Activated CD4-positive, alpha-beta T cell treated with anti-CD3 and anti-CD28 coated beads for 36 hours (primary cell): ENCODE results near the gene TIMM21. TPM values are rescaled to one million over a fixed set of nuclear protein-coding genes. Genes with fewer than 3 reads are reported as not detected.

Experiments
- ATAC-seq: fragments of 200-7000 bp; cut with Tn5 transposase; one replicate; pipeline ENCODE4 v1.10.0; 2021; ENCODE audit warnings: mild to moderate bottlenecking, moderate library complexity
- CTCF ChIA-PET: fragments of 350-600 bp; sonication (Branson Sonifier 250); formaldehyde crosslinking; loops from one replicate; lab custom pipeline; 2021; ENCODE audit warnings: antibody characterized with exemption; lab: Charles Lee
- POLR2A ChIA-PET: fragments of 350-600 bp; sonication (Branson Sonifier 250); formaldehyde crosslinking; loops from one replicate; lab custom pipeline; 2021; ENCODE audit warnings: antibody characterized with exemption, inconsistent platforms; lab: Charles Lee
- DNase-seq: peaks from one replicate; pipeline ENCODE4 v3.0.0-alpha.2; 2020
- H3K27ac Mint-ChIP-seq: one replicate; pipeline ENCODE4 v1.8.0; 2021; ENCODE audit warnings: mixed read lengths
- H3K27me3 Mint-ChIP-seq: one replicate; pipeline ENCODE4 v1.8.0; 2021; ENCODE audit warnings: mixed read lengths
- H3K36me3 Mint-ChIP-seq: one replicate; pipeline ENCODE4 v1.8.0; 2021; ENCODE audit warnings: low read depth, mixed read lengths
- H3K4me1 Mint-ChIP-seq: one replicate; pipeline ENCODE4 v1.8.0; 2021; ENCODE audit warnings: mixed read lengths
- H3K4me3 Mint-ChIP-seq: one replicate; pipeline ENCODE4 v1.8.0; 2021; ENCODE audit warnings: mild to moderate bottlenecking, moderate library complexity, mixed read lengths
- H3K9me3 Mint-ChIP-seq: one replicate; pipeline ENCODE4 v1.8.0; 2021; ENCODE audit warnings: low read depth, mixed read lengths
- intact Hi-C, 2 experiments: fragments of 100-400 bp; cut with DNase I in 1 of 2; cut with micrococcal nuclease in 1 of 2; formaldehyde crosslinking; loops; one replicate each; pipeline versions ENCODE4 v1.14.2 to v1.15.1; 2022 to 2024; cut with DNase I, micrococcal nuclease
- total RNA-seq, 2 experiments: library from RNA; stranded (reverse); gene quantifications; one replicate each; pipeline ENCODE4 v1.2.3, GENCODE V29; 2021

TIMM21 gene
- total RNA-seq, result 10 to 100 TPM; 36.9 to 52.8 TPM

GRCh38 chr18:74147779-74148542 is at the start of gene TIMM21, which contains the start of gene FBXO15:
TSS of gene TIMM21 (plus strand) at chr18:74148523. CDS start at chr18:74148809, 286 bp downstream.
TSS of gene FBXO15 (minus strand) at chr18:74147834. CDS start at chr18:74147785, 49 bp downstream.
- peak within 1 kb of the TSS; percentile 97 for H3K4me3 Mint-ChIP-seq
- peak; percentile 91 for ATAC-seq
- no peaks in the 10 kb centered on the region for H3K9me3 Mint-ChIP-seq
- H3K27me3 Mint-ChIP-seq, result no peaks in the 10 kb centered on the region
- H3K27ac Mint-ChIP-seq, result peak within 1 kb of the TSS; percentile 98
- H3K36me3 Mint-ChIP-seq, result peaks cover 24% of the 10 kb centered on the region
- DNase-seq, result peak; percentile 98
- H3K4me1 Mint-ChIP-seq, result peaks cover 36% of the 10 kb centered on the region
- CTCF ChIA-PET, result no interaction called here
- intact Hi-C loops, result loop anchor here (1.0 to 2.0 kb wide), 10 partner anchors 8 to 1062 kb away; partner anchors contain the start of genes CNDP2 (in 1 of the 2), TSHZ1 (in 1 of the 2) and ZNF407 (in 1 of the 2)
- POLR2A ChIA-PET, result no interaction called here

GRCh38 chr18:74108460-74108859 is 39.9 kb upstream of the TIMM21 start:
- Mint-ChIP-seq H3K36me3 (peaks cover 4% of the 10 kb centered on the region), H3K9me3 (peaks cover 17% of the 10 kb centered on the region), H3K27me3 (no peaks in the 10 kb centered on the region), H3K4me3 (no peak overlapping the region), H3K4me1 (peaks cover 10% of the 10 kb centered on the region), H3K27ac (no peak overlapping the region)
- intact Hi-C loops, result no loop called here
- ChIA-PET POLR2A (no interaction called here), CTCF (no interaction called here)
- ATAC-seq (no peak), DNase-seq (no peak)

- no peak overlapping the region for H3K27ac Mint-ChIP-seq
- H3K27me3 Mint-ChIP-seq, result no peaks in the 10 kb centered on the region
- CTCF ChIA-PET, result no interaction called here
- DNase-seq, result no peak
- H3K4me1 Mint-ChIP-seq, result peaks cover 10% of the 10 kb centered on the region
- intact Hi-C loops, result no loop called here
- H3K36me3 Mint-ChIP-seq, result peaks cover 4% of the 10 kb centered on the region
- ATAC-seq, result no peak
- H3K9me3 Mint-ChIP-seq, result peaks cover 17% of the 10 kb centered on the region
- no peak overlapping the region for H3K4me3 Mint-ChIP-seq
- POLR2A ChIA-PET, result no interaction called here
Measured at GRCh38 chr18:74110149-74110548, 38.2 kb upstream of the TIMM21 start.

GRCh38 chr18:74110976-74111375 is 37.3 kb upstream of the TIMM21 start:
- POLR2A ChIA-PET, result interaction anchor here (0.6 kb wide), 1 partner anchor 28 kb away, joined by 4 read pairs; no protein-coding TSS in a partner anchor

GRCh38 chr18:74113711-74114110 is 34.6 kb upstream of the TIMM21 start:
- H3K27me3 Mint-ChIP-seq, result no peaks in the 10 kb centered on the region
- ATAC-seq (no peak), DNase-seq (no peak)
- intact Hi-C loops, result no loop called here
- ChIA-PET POLR2A (no interaction called here), CTCF (interaction anchor here (2.2 kb wide), 1 partner anchor 31 kb away, joined by 8 read pairs; no protein-coding TSS in a partner anchor)
- H3K36me3 Mint-ChIP-seq, result no peaks in the 10 kb centered on the region
- H3K4me1 Mint-ChIP-seq, result no peaks in the 10 kb centered on the region
- H3K27ac Mint-ChIP-seq, result no peak overlapping the region
- no peak overlapping the region for H3K4me3 Mint-ChIP-seq
- peaks cover 8% of the 10 kb centered on the region for H3K9me3 Mint-ChIP-seq

More at GRCh38 chr18:74110976-74111375, 37.3 kb upstream of the TIMM21 start:
- no peaks in the 10 kb centered on the region for H3K27me3 Mint-ChIP-seq
- H3K4me3 Mint-ChIP-seq, result no peak overlapping the region
- no peak overlapping the region for H3K27ac Mint-ChIP-seq
- peaks cover 4% of the 10 kb centered on the region for H3K36me3 Mint-ChIP-seq
- DNase-seq, result no peak
- ATAC-seq, result no peak
- peaks cover 10% of the 10 kb centered on the region for H3K4me1 Mint-ChIP-seq
- CTCF ChIA-PET, result interaction anchor here (0.6 to 0.9 kb wide), 2 partner anchors 29 to 1077 kb away, joined by 3 to 4 read pairs; no protein-coding TSS in a partner anchor
- intact Hi-C loops, result no loop called here
- H3K9me3 Mint-ChIP-seq, result peaks cover 17% of the 10 kb centered on the region

GRCh38 chr18:74114116-74114515 is 34.2 kb upstream of the TIMM21 start:
- CTCF ChIA-PET, result interaction anchor here (0.6 to 2.2 kb wide), 2 partner anchors 32 to 68 kb away, joined by 3 to 8 read pairs; no protein-coding TSS in a partner anchor
- intact Hi-C loops, result no loop called here
- Mint-ChIP-seq H3K4me1 (no peaks in the 10 kb centered on the region), H3K27ac (no peak overlapping the region), H3K4me3 (no peak overlapping the region), H3K9me3 (peaks cover 6% of the 10 kb centered on the region), H3K27me3 (no peaks in the 10 kb centered on the region), H3K36me3 (no peaks in the 10 kb centered on the region)
- DNase-seq (no peak), ATAC-seq (no peak)
- POLR2A ChIA-PET, result no interaction called here

GRCh38 chr18:74115046-74115445 is 33.3 kb upstream of the TIMM21 start:
- H3K9me3 Mint-ChIP-seq, result peaks cover 4% of the 10 kb centered on the region
- POLR2A ChIA-PET, result no interaction called here
- CTCF ChIA-PET, result interaction anchor here (2.2 kb wide), 1 partner anchor 32 kb away, joined by 8 read pairs; no protein-coding TSS in a partner anchor
- no peaks in the 10 kb centered on the region for H3K4me1 Mint-ChIP-seq
- no peaks in the 10 kb centered on the region for H3K27me3 Mint-ChIP-seq
- no peak overlapping the region for H3K27ac Mint-ChIP-seq
- no peak for DNase-seq
- H3K4me3 Mint-ChIP-seq, result no peak overlapping the region
- ATAC-seq, result no peak
- no peaks in the 10 kb centered on the region for H3K36me3 Mint-ChIP-seq
- intact Hi-C loops, result loop anchor here in 1 of 2 experiments (5.0 kb wide), 1 partner anchor 1353 kb away; no protein-coding TSS in a partner anchor

GRCh38 chr18:74116633-74117554 is 31.4 kb upstream of the TIMM21 start:
- peak; percentile 55 for DNase-seq
- no peak overlapping the region for H3K4me3 Mint-ChIP-seq
- ChIA-PET CTCF (interaction anchor here (1.6 kb wide), 2 partner anchors 34 to 241 kb away, joined by 3 to 6 read pairs; no protein-coding TSS in a partner anchor), POLR2A (no interaction called here)
- H3K27ac Mint-ChIP-seq, result no peak overlapping the region
- peak; percentile 70 for ATAC-seq
- H3K36me3 Mint-ChIP-seq, result no peaks in the 10 kb centered on the region
- no peaks in the 10 kb centered on the region for H3K27me3 Mint-ChIP-seq
- peaks cover 4% of the 10 kb centered on the region for H3K9me3 Mint-ChIP-seq
- intact Hi-C loops, result loop anchor here (1.0 to 5.0 kb wide), 3 partner anchors 35 to 1355 kb away; no protein-coding TSS in a partner anchor
- peaks cover 11% of the 10 kb centered on the region for H3K4me1 Mint-ChIP-seq

- Mint-ChIP-seq H3K27me3 (no peaks in the 10 kb centered on the region), H3K9me3 (no peaks in the 10 kb centered on the region), H3K4me1 (peaks cover 11% of the 10 kb centered on the region), H3K36me3 (no peaks in the 10 kb centered on the region), H3K27ac (no peak overlapping the region), H3K4me3 (no peak overlapping the region)
- intact Hi-C loops, result no loop called here
- ChIA-PET CTCF (no interaction called here), POLR2A (no interaction called here)
- DNase-seq (no peak), ATAC-seq (no peak)
Measured at GRCh38 chr18:74123200-74123599, 25.1 kb upstream of the TIMM21 start.

GRCh38 chr18:74124642-74125041 is 23.7 kb upstream of the TIMM21 start:
- ChIA-PET POLR2A (no interaction called here), CTCF (no interaction called here)

More at GRCh38 chr18:74124642-74125041, 23.7 kb upstream of the TIMM21 start:
- H3K9me3 Mint-ChIP-seq, result no peaks in the 10 kb centered on the region
- DNase-seq (no peak), ATAC-seq (no peak)
- no peak overlapping the region for H3K27ac Mint-ChIP-seq
- H3K4me1 Mint-ChIP-seq, result peaks cover 11% of the 10 kb centered on the region
- H3K27me3 Mint-ChIP-seq, result no peaks in the 10 kb centered on the region
- H3K4me3 Mint-ChIP-seq, result no peak overlapping the region
- intact Hi-C loops, result no loop called here
- no peaks in the 10 kb centered on the region for H3K36me3 Mint-ChIP-seq
